HepG2 (cell line): ENCODE data around the gene SIX5. TPM values are rescaled to one million over a fixed set of nuclear protein-coding genes. Genes with fewer than 3 reads are reported as not detected.

ENCODE experiments used
- CBX2 ChIP-seq, 2 experiments: fragments of 200-600 bp in 1 of 2; sonication (generic); formaldehyde crosslinking in 1 of 2; IDR thresholded peaks; 2 replicates each; pipeline versions ENCODE4 v1.7.0 to v1.8.1; 2018 to 2022; ENCODE audit warnings: low read depth in 2 of 2, low read length in 1 of 2, mild to moderate bottlenecking in 1 of 2, missing genetic modification reagents in 1 of 2
- HIC2 ChIP-seq: sonication (generic); formaldehyde crosslinking; IDR thresholded peaks from 2 replicates; pipeline ENCODE4 v1.9.0; 2022; ENCODE audit warnings: low read depth, missing genetic modification reagents
- HOXA7 ChIP-seq: sonication (generic); formaldehyde crosslinking; IDR thresholded peaks from 2 replicates; pipeline ENCODE4 v1.8.1; 2022; ENCODE audit warnings: mild to moderate bottlenecking, missing genetic modification reagents, moderate library complexity
- KAT2B ChIP-seq: fragments of 150-350 bp; IDR thresholded peaks from 2 replicates; pipeline ENCODE4 v1.6.1; 2014; ENCODE audit warnings: low read depth, low read length, borderline replicate concordance
- NRL ChIP-seq: sonication (generic); formaldehyde crosslinking; IDR thresholded peaks from 2 replicates; pipeline ENCODE4 v1.5.0; 2020; ENCODE audit warnings: missing genetic modification reagents, mild to moderate bottlenecking, moderate library complexity, borderline replicate concordance
- PATZ1 ChIP-seq: sonication (generic); formaldehyde crosslinking; IDR thresholded peaks from 2 replicates; pipeline ENCODE4 v1.4.0; 2020; ENCODE audit warnings: missing genetic modification reagents
- SATB2 ChIP-seq: sonication (generic); formaldehyde crosslinking; IDR thresholded peaks from 2 replicates; pipeline ENCODE4 v1.5.0; 2020; ENCODE audit warnings: missing genetic modification reagents
- U2AF1 ChIP-seq: fragments of 200-400 bp; formaldehyde crosslinking; optimal IDR thresholded peaks from 2 replicates; pipeline ENCODE3; 2017; ENCODE audit warnings: mild to moderate bottlenecking, low read depth, low read length
- ZNF143 ChIP-seq: sonication (generic); formaldehyde crosslinking; IDR thresholded peaks from 2 replicates; pipeline ENCODE4 v1.4.0; 2020; ENCODE audit warnings: missing genetic modification reagents
- ZNF263 ChIP-seq: sonication (generic); formaldehyde crosslinking; IDR thresholded peaks from 2 replicates; pipeline ENCODE4 v1.4.0; 2020; ENCODE audit warnings: missing genetic modification reagents
- ZNF547 ChIP-seq: sonication (generic); formaldehyde crosslinking; IDR thresholded peaks from 2 replicates; pipeline ENCODE4 v1.5.1; 2020; ENCODE audit warnings: mild to moderate bottlenecking, missing genetic modification reagents
- ZNF567 ChIP-seq: sonication (generic); formaldehyde crosslinking; IDR thresholded peaks from 2 replicates; pipeline ENCODE4 v1.8.1; 2023; ENCODE audit warnings: mild to moderate bottlenecking, missing genetic modification reagents, borderline replicate concordance
- ZNF607 ChIP-seq: sonication (generic); formaldehyde crosslinking; IDR thresholded peaks from 2 replicates; pipeline ENCODE4 v1.5.1; 2020; ENCODE audit warnings: missing genetic modification reagents, mild to moderate bottlenecking, borderline replicate concordance
- ZNF670 ChIP-seq: sonication (generic); formaldehyde crosslinking; IDR thresholded peaks from 2 replicates; pipeline ENCODE4 v1.8.0; 2022; ENCODE audit warnings: mild to moderate bottlenecking, missing genetic modification reagents, borderline replicate concordance
- polyA plus RNA-seq, 8 experiments: library from polyadenylated mRNA; depleted of rRNA in 3 of 8; stranded (reverse) in 7 of 8; unstranded in 1 of 8; fragments of >200 nt; fragmentation: Illumina TruSeq in 4 of 8; extraction: Trizol in 4 of 8; gene quantifications; 2 replicates each; pipeline versions ENCODE4 v1.2.1 to v1.2.3, GENCODE V29; 2011 to 2016; ENCODE audit warnings: low read depth in 4 of 8, missing spikeins in 1 of 8, mixed read lengths in 1 of 8; ENCODE audit not compliant: insufficient read depth in 1 of 8
- total RNA-seq, 5 experiments: library from RNA; depleted of rRNA; stranded (reverse); fragments of >200 nt; fragmentation: Illumina TruSeq; extraction: Trizol; gene quantifications; 2 replicates each; pipeline ENCODE4 v1.2.3, GENCODE V29; 2016; ENCODE audit warnings: low read depth in 1 of 5
- TF ChIP-seq, protein P1 (sequence below): sonication (generic); formaldehyde crosslinking; IDR thresholded peaks from 2 replicates; pipeline ENCODE4 v1.4.0; 2020; ENCODE audit warnings: missing genetic modification reagents
- TF ChIP-seq, protein P2 (sequence below): sonication (generic); formaldehyde crosslinking; IDR thresholded peaks from 2 replicates; pipeline ENCODE4 v1.5.0; 2020; ENCODE audit warnings: missing genetic modification reagents, mild to moderate bottlenecking, borderline replicate concordance
- TF ChIP-seq, protein P3 (sequence below): sonication (generic); formaldehyde crosslinking; IDR thresholded peaks from 2 replicates; pipeline ENCODE4 v1.4.0; 2020; ENCODE audit warnings: low read depth, mild to moderate bottlenecking, missing genetic modification reagents

Gene SIX5
- total and polyA plus RNA-seq, 2 of the 13 experiments (the other 11 are each of a cell fraction or from before 2014, with no cell fraction given), result 7.7 to 10.5 TPM

- TF ChIP-seq U2AF1, result no peak
- peak; percentile 79 for TF ChIP-seq PATZ1
- no peak for TF ChIP-seq ZNF263 (CRISPR knock-in tag)
- TF ChIP-seq, protein P1, sequence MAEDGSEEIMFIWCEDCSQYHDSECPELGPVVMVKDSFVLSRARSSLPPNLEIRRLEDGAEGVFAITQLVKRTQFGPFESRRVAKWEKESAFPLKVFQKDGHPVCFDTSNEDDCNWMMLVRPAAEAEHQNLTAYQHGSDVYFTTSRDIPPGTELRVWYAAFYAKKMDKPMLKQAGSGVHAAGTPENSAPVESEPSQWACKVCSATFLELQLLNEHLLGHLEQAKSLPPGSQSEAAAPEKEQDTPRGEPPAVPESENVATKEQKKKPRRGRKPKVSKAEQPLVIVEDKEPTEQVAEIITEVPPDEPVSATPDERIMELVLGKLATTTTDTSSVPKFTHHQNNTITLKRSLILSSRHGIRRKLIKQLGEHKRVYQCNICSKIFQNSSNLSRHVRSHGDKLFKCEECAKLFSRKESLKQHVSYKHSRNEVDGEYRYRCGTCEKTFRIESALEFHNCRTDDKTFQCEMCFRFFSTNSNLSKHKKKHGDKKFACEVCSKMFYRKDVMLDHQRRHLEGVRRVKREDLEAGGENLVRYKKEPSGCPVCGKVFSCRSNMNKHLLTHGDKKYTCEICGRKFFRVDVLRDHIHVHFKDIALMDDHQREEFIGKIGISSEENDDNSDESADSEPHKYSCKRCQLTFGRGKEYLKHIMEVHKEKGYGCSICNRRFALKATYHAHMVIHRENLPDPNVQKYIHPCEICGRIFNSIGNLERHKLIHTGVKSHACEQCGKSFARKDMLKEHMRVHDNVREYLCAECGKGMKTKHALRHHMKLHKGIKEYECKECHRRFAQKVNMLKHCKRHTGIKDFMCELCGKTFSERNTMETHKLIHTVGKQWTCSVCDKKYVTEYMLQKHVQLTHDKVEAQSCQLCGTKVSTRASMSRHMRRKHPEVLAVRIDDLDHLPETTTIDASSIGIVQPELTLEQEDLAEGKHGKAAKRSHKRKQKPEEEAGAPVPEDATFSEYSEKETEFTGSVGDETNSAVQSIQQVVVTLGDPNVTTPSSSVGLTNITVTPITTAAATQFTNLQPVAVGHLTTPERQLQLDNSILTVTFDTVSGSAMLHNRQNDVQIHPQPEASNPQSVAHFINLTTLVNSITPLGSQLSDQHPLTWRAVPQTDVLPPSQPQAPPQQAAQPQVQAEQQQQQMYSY (CRISPR knock-in tag), result peak; percentile 51
- TF ChIP-seq ZNF143 (CRISPR knock-in tag), result peak; percentile 42; the same call in 1 of the 2 replicates
- TF ChIP-seq ZNF607 (CRISPR knock-in tag), result peak; percentile 75; the same call in 1 of the 2 replicates
- TF ChIP-seq ZNF547 (CRISPR knock-in tag), result peak; percentile 93
- no peak for TF ChIP-seq CBX2 (IDR thresholded peaks at IDR 0.05; ENCODE audit: low read depth, low read length)
- TF ChIP-seq CBX2 (CRISPR knock-in tag; IDR thresholded peaks at IDR 0.05; ENCODE audit: low read depth), result no peak
- TF ChIP-seq SATB2 (CRISPR knock-in tag), result no peak
- TF ChIP-seq, protein P2, sequence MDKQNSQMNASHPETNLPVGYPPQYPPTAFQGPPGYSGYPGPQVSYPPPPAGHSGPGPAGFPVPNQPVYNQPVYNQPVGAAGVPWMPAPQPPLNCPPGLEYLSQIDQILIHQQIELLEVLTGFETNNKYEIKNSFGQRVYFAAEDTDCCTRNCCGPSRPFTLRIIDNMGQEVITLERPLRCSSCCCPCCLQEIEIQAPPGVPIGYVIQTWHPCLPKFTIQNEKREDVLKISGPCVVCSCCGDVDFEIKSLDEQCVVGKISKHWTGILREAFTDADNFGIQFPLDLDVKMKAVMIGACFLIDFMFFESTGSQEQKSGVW (CRISPR knock-in tag), result no peak
- peak; percentile 67; the same call in 1 of the 2 replicates for TF ChIP-seq ZNF670 (CRISPR knock-in tag)
- TF ChIP-seq, protein P3, sequence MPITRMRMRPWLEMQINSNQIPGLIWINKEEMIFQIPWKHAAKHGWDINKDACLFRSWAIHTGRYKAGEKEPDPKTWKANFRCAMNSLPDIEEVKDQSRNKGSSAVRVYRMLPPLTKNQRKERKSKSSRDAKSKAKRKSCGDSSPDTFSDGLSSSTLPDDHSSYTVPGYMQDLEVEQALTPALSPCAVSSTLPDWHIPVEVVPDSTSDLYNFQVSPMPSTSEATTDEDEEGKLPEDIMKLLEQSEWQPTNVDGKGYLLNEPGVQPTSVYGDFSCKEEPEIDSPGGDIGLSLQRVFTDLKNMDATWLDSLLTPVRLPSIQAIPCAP (CRISPR knock-in tag), result no peak
- TF ChIP-seq HIC2 (CRISPR knock-in tag), result peak; percentile 83
- TF ChIP-seq HOXA7 (CRISPR knock-in tag), result no peak
- TF ChIP-seq ZNF567, result no peak
- TF ChIP-seq KAT2B, result no peak
- TF ChIP-seq NRL (CRISPR knock-in tag), result peak; percentile 75; the same call in 1 of the 2 replicates
Measured at GRCh38 chr19:45770192-45771101, 1.4 kb upstream of the SIX5 start (continued).
